GM12865 (cell line): ENCODE data around the gene R3HCC1L.

Source experiments
- DNase-seq: peaks from one replicate; pipeline ENCODE4 v3.0.0; 2010; ENCODE audit warnings: low read depth
- H3K4me3 ChIP-seq: 2 replicates; pipeline ENCODE4 v1.5.1; 2011; ENCODE audit warnings: mild to moderate bottlenecking, low read depth, low read length, control low read depth
- CTCF ChIP-seq: IDR thresholded peaks from 2 replicates; pipeline ENCODE4 v1.5.1; 2011; ENCODE audit warnings: low read length, control low read depth, low read depth, inconsistent platforms; ENCODE audit not compliant: insufficient read depth; ENCODE audit errors: missing control alignments

Gene R3HCC1L

GRCh38 chr10:98267894-98268693 lies 133.6 kb downstream of the R3HCC1L start, which contains the start of gene LOXL4:
LOXL4 (minus strand) TSS chr10:98268194; CDS start chr10:98263019, 5,175 bp downstream.
- H3K4me3 ChIP-seq, result no peak within 1 kb of the TSS
- no peak for TF ChIP-seq CTCF
- DNase-seq, result no peak

GRCh38 chr10:98268694-98269431 lies 134.4 kb downstream of the R3HCC1L start:
- no peak for TF ChIP-seq CTCF
- no peak for DNase-seq
- H3K4me3 ChIP-seq, result no peak overlapping the region

GRCh38 chr10:98269435-98269912 lies 135.0 kb downstream of the R3HCC1L start:
- TF ChIP-seq CTCF, result no peak
- no peak for DNase-seq
- H3K4me3 ChIP-seq, result no peak overlapping the region

GRCh38 chr10:98270073-98270740 lies 135.8 kb downstream of the R3HCC1L start:
- no peak for TF ChIP-seq CTCF

GRCh38 chr10:98270786-98271185 lies 136.3 kb downstream of the R3HCC1L start:
- no peak overlapping the region for H3K4me3 ChIP-seq
- no peak for DNase-seq
- no peak for TF ChIP-seq CTCF

More at GRCh38 chr10:98270073-98270740, 135.8 kb downstream of the R3HCC1L start:
- no peak overlapping the region for H3K4me3 ChIP-seq
- DNase-seq, result no peak

GRCh38 chr10:98272245-98272644 lies 137.8 kb downstream of the R3HCC1L start:
- H3K4me3 ChIP-seq, result no peak overlapping the region
- no peak for DNase-seq
- TF ChIP-seq CTCF, result no peak
